NCI-H146 treated with DMSO at 0.1 percent for 48 hours (cell line): ENCODE results near the gene ACSL4.
"Not testable (repeated sequence)": the region's sequence is repeated elsewhere in the genome, so short reads cannot be mapped to it uniquely, and the experiment has no call there.

Experiments
- DNase-seq: peaks from one replicate; lab custom pipeline; 2025; ENCODE audit not compliant: unreplicated experiment; lab: John Stamatoyannopoulos, UW

Gene ACSL4

DNA sequence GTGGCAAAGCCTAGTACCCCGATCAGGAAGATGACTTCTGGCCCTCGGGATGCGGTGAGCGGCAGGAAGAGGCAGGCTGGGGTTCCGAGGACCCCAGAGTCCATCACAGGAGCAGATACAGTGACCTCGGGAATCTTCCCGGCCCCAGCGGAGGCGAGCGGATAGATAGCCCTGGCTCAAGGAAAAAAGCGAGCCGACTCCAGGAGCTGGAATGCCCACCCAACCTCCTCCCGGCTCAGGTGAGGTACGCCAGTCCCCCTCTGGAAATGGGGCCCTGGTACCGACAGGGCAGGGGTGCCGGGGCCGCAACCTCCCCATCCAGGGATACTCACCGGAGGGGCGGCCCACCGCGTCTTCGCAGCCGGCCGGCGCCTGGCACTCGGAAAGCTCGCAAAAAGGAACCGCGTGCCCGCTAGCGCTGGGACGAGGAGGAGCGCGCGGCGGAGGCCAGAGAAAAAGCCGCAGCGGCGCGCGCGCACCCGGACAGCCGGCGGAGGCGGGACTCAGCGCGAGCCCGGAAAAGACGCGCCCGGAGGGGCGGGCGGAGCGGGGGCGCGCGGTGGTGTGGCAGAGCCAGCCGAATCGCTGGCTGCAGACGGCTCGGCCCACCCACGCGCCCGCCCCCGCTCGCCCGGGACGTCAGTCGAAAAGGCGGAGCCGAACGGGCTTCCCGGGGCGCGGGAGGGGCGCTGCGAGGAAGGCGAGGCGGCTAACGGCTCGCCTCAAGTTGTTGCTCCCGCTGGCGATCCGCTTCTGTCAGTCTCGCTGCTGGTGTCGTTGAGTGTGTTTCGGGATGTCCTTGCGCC, at the start of gene ACSL4:
Gene ACSL4, minus strand, starts transcription at position 451 of the 806 bp plus-strand sequence. CDS start 49,894 bp downstream, outside the sequence.
- peak; percentile 41 for DNase-seq

DNA sequence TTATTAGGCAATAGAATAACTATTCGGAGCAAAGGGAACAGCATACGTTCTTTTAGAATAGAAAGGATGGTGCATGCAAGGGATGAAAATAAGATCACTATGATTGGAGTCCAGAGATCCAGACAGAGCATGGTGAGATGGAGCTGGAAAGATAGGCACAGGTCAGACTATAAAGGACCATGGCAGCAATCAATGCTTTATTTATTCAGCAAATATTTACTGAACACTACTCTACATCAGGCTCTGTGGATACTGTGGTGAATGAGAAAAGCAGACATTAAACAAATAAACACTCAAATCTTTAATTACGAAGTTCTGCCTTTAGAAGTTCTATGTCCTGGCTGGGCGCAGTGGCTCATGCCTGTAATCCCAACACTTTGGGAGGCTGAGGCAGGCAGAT, 44.7 kb upstream of the ACSL4 start:
- no peak for DNase-seq

GRCh38 chrX:109776986-109777385, 43.9 kb upstream of the ACSL4 start:
- DNase-seq = no peak

DNA sequence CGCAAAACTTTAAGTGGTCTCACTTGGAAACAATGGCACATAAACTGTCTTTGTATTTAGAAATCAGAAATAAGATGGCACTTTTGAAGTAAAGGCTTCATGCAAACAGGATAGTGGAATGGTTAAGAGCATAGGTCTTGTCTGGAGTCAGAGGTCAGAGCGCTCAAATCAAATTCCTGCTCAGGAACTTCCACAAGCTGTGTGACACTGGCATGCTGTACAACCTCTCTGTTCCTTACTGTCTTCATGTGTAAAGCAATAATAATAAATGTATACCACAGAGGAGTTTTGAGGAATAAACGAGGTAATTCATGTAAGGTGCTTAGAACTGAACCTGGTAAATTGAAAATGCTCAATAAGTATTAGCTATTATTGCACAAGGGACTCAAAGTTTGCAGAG, 43.4 kb upstream of the ACSL4 start:
- DNase-seq = no peak

GRCh38 chrX:109775386-109775785, 42.3 kb upstream of the ACSL4 start:
- DNase-seq = no peak

DNA sequence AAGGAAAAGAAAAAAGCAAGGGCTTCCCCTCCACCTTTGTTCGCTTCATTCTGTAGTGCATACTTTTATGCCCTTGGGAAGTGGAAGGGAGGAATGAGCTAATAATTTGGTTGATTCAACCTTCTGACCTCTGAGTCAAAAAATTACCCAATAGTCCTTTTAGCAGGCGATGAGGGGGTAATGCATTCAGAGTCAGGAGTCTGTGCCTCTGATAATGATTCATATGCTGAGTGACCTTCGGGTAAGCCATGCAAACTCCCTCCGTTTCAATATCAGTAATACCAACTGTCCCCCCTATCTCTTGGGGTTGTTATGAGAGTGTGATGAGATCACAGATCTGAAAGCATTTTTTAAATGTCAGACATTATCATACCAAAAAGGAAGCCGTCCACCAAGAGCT, 41.6 kb upstream of the ACSL4 start:
- DNase-seq = no peak

DNA sequence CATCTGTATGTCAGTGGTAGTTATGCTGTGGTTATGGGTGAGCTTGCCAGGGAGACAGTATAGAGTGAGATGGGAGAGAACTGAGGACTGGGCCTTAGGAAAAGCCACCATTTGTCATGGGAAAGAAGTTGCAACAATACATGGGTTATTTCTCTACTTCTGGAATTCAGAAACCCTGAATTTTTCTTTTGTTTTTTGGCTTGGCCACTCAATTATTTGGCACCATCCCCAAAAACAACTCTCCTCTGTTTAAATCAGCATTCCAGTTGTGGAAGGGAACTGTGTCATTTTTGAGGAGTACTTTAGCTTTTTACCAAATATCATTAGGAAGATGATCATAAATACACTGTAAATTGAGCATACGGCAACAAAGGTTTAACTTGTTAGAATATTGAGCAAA, 41.1 kb upstream of the ACSL4 start:
- no peak for DNase-seq

DNA sequence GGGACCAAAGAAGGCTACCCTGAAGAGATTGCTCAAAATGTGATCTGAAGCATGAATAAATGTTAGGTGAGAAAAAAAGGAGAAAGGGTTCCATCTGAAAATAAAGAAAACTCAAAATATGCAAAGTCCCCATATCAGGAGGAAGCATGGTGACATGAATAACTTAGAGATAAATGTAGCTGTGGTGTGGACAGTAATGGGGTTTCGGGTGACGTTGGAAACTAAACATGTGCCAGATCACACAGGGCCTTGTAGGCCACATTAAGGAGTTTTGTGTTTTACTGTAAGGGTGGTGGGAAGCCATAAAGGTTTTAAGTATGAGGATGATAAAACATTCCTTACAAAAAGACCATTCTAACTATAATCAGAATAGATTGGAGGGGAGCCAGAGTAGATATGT, 40.3 kb upstream of the ACSL4 start:
- DNase-seq = no peak

DNA sequence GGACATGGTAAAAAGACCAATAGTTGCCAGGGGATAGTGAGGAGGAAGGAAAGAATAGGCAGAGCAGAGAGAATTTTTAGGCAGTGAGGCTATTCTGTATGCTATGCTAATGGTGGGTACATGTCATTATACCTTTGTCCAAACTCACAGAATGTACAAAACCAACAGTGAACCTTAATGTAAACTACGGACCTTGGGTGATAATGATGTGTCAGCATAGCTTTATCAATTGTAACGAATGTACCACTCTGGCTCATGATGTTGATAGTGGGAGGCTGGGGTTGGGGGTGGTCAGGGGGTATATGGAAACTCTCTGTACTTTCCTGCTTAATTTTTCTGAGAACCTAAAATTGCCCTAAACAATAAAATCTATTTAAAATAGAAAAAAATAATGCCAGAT, 37.7 kb upstream of the ACSL4 start:
- DNase-seq = no peak

DNA sequence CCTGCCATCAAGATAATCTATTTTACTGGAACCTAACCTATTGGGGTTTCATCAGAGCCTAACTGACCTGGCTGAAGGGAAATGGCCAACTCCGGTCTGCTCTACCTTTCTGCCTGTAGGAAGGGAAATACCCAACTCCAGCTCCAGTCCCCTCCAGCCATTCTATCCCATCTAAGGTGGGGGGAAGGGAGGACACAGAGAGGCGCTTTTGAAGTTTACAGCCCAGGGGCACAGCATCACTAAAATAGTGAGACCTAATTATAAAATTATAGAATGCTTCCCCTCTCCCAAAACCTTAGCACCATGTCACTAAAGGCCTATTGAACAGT, 27.8 kb upstream of the ACSL4 start:
- no peak for DNase-seq

DNA sequence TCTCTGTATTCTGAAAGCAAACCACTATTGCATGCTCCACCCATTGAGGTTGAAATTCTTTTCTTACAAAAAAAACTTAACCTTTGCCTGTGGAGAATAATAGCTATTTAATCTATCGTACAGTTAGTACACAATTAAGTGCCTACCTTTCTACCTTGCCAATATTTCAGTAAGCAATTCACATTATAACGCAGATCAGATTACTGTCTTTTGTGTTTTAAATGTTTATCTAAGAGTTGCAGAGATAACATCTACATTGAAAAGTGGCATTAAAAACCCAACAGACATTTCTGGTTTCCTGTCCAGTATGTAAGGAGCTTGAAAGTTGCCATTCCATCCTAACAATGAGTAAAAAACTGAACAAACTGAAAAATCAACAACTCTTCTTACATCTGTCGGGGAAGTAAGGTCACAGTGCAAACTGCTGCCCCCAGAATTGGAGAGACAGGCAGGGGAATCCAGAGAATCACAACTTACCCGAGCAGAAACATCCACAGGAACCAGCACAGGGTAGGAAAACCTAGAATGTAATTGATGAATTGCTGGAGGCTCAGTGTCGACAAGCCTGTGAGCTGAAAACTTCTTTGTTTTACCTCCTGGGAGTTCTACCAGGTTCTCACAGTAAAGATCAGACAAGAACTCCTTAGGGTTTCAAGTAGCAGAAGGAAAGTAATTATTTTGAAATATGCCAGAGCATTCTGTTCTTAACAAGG, 27.3 kb upstream of the ACSL4 start:
- peak; percentile 15 for DNase-seq

GRCh38 chrX:109753256-109753655, 20.2 kb upstream of the ACSL4 start:
- no peak for DNase-seq

GRCh38 chrX:109751698-109752097, 18.6 kb upstream of the ACSL4 start:
- DNase-seq = no peak

GRCh38 chrX:109749207-109749606, 16.1 kb upstream of the ACSL4 start:
- no peak for DNase-seq

DNA sequence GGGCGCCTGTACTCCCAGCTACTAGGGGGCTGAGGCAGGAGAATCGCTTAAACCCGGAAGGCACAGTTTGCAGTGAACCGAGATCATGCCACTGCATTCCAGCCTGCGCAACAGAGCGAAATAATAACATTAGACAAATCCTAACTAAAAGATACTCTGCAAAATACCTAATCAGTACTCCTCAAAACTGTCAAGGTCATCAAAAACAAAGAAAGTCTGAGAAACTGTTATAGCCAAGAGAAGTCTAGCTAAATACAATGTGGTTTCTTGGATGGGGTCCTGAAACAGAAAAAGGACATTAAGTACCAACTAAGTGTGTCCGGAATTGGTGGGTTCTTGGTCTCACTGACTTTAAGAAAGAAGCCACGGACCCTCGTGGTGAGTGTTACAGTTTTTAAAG, 14.6 kb upstream of the ACSL4 start:
- no peak for DNase-seq

DNA sequence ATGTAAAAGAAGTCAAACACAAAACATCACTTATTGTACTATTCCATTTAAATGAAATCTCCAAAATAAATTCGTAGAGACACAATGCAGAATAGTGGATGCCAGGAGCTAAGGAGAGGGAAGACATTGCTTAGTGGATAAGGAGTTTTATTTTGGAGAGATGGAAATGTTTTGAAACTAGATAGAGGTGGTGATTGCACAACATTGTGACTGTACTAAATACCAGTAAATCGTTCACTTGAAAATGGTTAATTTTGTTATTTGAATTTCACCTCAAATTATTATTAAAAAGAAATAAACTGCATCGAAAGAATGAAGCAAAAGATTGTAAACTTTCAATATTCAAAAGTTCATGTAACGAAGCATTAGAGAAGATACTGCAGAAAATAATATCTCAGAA, 9.7 kb upstream of the ACSL4 start:
- DNase-seq = no peak

DNA sequence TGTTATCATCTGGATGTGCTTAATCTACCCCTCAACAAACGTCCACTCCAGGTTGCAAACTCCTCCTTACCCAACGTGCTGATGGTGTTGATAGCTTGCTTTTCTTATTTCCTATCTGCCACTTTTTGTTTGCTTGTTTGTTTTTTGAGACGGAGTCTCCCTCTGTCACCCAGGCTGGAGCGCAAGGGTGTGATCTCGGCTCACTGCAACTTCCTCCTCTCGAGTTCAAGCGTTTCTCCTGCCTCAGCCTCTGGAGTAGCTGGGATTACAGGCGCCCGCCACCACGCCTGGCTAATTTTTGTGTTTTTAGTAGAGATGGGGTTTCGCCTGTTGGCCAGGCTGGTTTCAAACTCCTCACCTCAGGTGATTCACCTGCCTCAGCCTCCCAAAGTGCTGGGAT, 7.8 kb upstream of the ACSL4 start:
- DNase-seq = not testable (repeated sequence)

GRCh38 chrX:109740433-109740809, 7.4 kb upstream of the ACSL4 start:
- no peak for DNase-seq

DNA sequence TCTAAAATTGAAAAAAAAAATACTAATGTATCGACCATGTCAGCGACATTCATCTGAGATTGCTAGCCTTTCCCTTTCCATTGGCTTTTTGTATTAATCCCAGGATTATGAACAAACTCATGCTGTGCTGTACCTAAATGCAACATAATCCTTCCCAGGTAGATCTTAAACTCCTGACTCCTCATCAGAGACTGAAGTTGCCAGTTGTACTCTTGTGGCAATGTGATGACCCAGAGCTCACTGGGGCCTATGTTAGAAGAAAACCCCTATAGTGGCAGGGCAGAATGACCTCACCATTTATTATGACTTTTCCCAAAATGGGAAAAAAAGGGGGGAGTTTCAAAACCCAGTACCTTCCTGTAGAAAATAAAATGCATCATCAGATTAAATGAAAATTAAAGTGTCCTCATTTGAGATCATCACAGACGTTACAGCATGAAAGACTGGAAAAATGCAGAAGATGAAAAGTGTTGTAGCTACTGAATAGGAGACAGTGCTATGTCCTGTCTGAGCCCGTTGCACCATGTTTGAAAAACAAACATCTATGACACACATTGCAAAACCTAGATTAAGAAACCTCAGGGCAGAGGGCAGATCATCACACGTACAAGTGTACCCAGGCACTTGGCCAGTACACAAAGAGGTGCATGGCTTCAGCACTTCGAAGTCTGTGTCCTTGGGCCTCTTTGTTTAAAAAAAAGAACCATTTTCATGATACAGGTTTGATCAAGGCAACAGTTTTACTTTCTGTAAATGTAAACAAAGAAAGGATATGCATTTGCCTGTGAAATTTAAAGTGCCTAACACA, 6.8 kb upstream of the ACSL4 start:
- no peak for DNase-seq

DNA sequence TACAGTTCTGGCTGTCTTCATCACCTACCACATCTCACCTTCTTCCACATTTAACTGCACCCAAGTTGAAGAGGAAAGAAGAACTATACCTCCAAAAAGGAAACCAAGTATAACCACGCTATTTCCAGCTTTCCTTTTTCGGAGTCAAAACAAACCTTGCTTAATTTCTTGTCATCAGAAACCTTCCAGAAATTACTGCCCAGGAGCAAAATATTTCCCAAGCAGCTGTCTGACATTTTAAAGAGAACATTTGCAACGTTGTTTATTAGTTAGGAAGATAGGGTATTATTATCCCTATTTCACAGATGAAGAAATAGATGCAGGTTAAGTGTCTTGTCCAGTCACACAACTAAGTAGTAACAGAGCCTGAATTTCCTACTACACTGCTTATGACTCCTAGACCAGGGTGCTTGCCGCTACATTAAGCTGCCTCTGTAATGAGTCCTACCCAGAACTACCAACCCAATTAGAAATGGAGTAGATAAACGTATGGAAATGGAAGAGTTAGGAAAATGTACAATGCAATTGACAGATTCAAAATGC, 2.2 kb upstream of the ACSL4 start:
- no peak for DNase-seq

- DNase-seq = no peak
Measured at GRCh38 chrX:109733613-109734083, 591 bp upstream of the ACSL4 start.
